K562 (cell line): ENCODE measurements around the gene MAP2. TPM values are rescaled to one million over a fixed set of nuclear protein-coding genes. Genes with fewer than 3 reads are reported as not detected.

Experiments used
- ATAC-seq: fragments of 200-7000 bp; cut with Tn5 transposase; 3 replicates; pipeline ENCODE4 v1.9.1; 2020; ENCODE audit warnings: moderate library complexity
- BruUV-seq: library from RNA; stranded (reverse); fragments of 400-500 nt; replicated peaks from 2 replicates; lab custom pipeline; 2021; lab: Mats Ljungman, UMichigan
- CTCF ChIA-PET: fragments of 300-600 bp; formaldehyde crosslinking; extraction: SDS; loops from one replicate; lab custom pipeline; 2021; ENCODE audit warnings: low intra/inter-chr PET ratio; lab: Yijun Ruan, JAX
- POLR2A ChIA-PET: fragments of 300-600, 350-650 bp; sonication (Branson Sonifier 250); formaldehyde crosslinking; extraction: SDS; loops from one replicate; lab custom pipeline; 2021; ENCODE audit warnings: antibody characterized with exemption, inconsistent platforms; lab: Yijun Ruan, JAX
- DNase-seq, 4 experiments: peaks; one replicate each; pipeline versions ENCODE4 v3.0.0 to v3.0.0-alpha.2; 2011 to 2018; ENCODE audit warnings: low spot score in 3 of 4, mixed read lengths in 3 of 4; ENCODE audit errors: extremely low read depth in 1 of 4
- FAIRE-seq: peaks from 2 replicates; lab custom pipeline; 2011; peaks lifted over from hg19 to GRCh38; lab: Jason Lieb, UNC
- H2AFZ ChIP-seq: 2 replicates; pipeline ENCODE4 v1.6.0; 2011; ENCODE audit warnings: low read depth, low read length, control low read depth, inconsistent platforms
- H3K27ac ChIP-seq: fragments of 200-600 bp; 3 replicates; pipeline ENCODE4 v1.8.0; 2011; ENCODE audit warnings: low read depth, mild to moderate bottlenecking, control low read depth, inconsistent platforms, low read length, moderate library complexity, mixed read lengths; ENCODE audit errors: extremely low read depth
- H3K27me3 ChIP-seq, 2 experiments: fragments of 300-600 bp in 1 of 2; 2 replicates in 1 of 2; 3 replicates in 1 of 2; pipeline versions ENCODE4 v1.6.0 to v1.8.0; 2011; ENCODE audit warnings: inconsistent platforms in 2 of 2, low read length in 2 of 2, mild to moderate bottlenecking in 1 of 2, mixed read lengths in 1 of 2, moderate library complexity in 1 of 2; ENCODE audit not compliant: control insufficient read depth in 2 of 2, insufficient read depth in 2 of 2
- H3K36me3 ChIP-seq: fragments of 300-600 bp; 3 replicates; pipeline ENCODE4 v1.8.0; 2011; ENCODE audit warnings: mild to moderate bottlenecking, low read length, inconsistent platforms; ENCODE audit not compliant: control insufficient read depth, insufficient read depth
- H3K4me1 ChIP-seq, 2 experiments: fragments of 200-600 bp in 1 of 2; replicated peaks in 1 of 2; 2 replicates in 1 of 2; 3 replicates in 1 of 2; pipeline versions ENCODE4 v1.5.1 to v1.8.0; 2011; ENCODE audit warnings: inconsistent platforms in 2 of 2, low read length in 2 of 2, mild to moderate bottlenecking in 1 of 2, mixed read lengths in 1 of 2, moderate library complexity in 1 of 2; ENCODE audit not compliant: control insufficient read depth in 2 of 2, insufficient read depth in 2 of 2
- H3K4me2 ChIP-seq: 2 replicates; pipeline ENCODE4 v1.6.1; 2011; ENCODE audit warnings: low read length, control low read depth, inconsistent platforms, mixed read lengths; ENCODE audit not compliant: insufficient read depth
- H3K4me3 ChIP-seq: fragments of 200-600 bp; sonication (generic), shearing (Covaris generic); 2 replicates; pipeline ENCODE4 v1.5.1; 2016; ENCODE audit warnings: control low read depth, inconsistent platforms
- H3K79me2 ChIP-seq: fragments of 200-600 bp; 3 replicates; pipeline ENCODE4 v1.8.0; 2011; ENCODE audit warnings: low read length, inconsistent platforms; ENCODE audit not compliant: control insufficient read depth, insufficient read depth
- H3K9ac ChIP-seq, 2 experiments: 2 replicates each; pipeline versions ENCODE4 v1.6.0 to v1.6.1; 2011; ENCODE audit warnings: low read depth in 2 of 2, low read length in 2 of 2, control low read depth in 1 of 2, inconsistent platforms in 1 of 2, mild to moderate bottlenecking in 1 of 2, mixed read lengths in 1 of 2; ENCODE audit not compliant: insufficient read depth in 1 of 2
- H3K9me1 ChIP-seq: one replicate; pipeline ENCODE4 v1.6.0; 2011; ENCODE audit warnings: inconsistent platforms, mild to moderate bottlenecking, low read length, moderate library complexity; ENCODE audit not compliant: control insufficient read depth, insufficient read depth
- H3K9me3 ChIP-seq: replicated peaks from 2 replicates; pipeline ENCODE4 v1.5.1; 2011; ENCODE audit warnings: low read depth, low read length, inconsistent platforms; ENCODE audit not compliant: control insufficient read depth, insufficient read depth
- H4K20me1 ChIP-seq: replicated peaks from 2 replicates; pipeline ENCODE4 v1.6.1; 2011; ENCODE audit warnings: low read length, inconsistent platforms, mixed read lengths; ENCODE audit not compliant: control insufficient read depth, insufficient read depth
- DACH1 ChIP-seq: fragments of 450-650 bp; IDR thresholded peaks from 2 replicates; pipeline ENCODE4 v1.6.1; 2018; ENCODE audit not compliant: partially characterized antibody
- PTRF ChIP-seq: fragments of 450-650 bp; IDR thresholded peaks from 2 replicates; pipeline ENCODE4 v1.6.1; 2016; ENCODE audit warnings: mild to moderate bottlenecking, missing genetic modification characterization, missing compliant biosample characterization
- RREB1 ChIP-seq: fragments of 250-450 bp; sonication (Bioruptor Pico); IDR thresholded peaks from 2 replicates; pipeline ENCODE4 v1.4.0; 2020
- ZNF639 ChIP-seq, 2 experiments: fragments of 200-800 bp in 1 of 2; sonication (Bioruptor generic) in 1 of 2; sonication (generic) in 1 of 2; formaldehyde crosslinking in 1 of 2; IDR thresholded peaks in 1 of 2; conservative IDR thresholded peaks in 1 of 2; 2 replicates each; pipeline versions ENCODE4 v1.5.0 to v1.6.1; 2016 to 2020; ENCODE audit warnings: missing compliant biosample characterization in 1 of 2, missing genetic modification characterization in 1 of 2, missing genetic modification reagents in 1 of 2
- in situ Hi-C: fragments of 300-500 bp; cut with MboI; formaldehyde crosslinking; loops from 4 replicates; pipeline ENCODE4 v1.15.0; 2018; ENCODE audit warnings: inconsistent platforms, mixed read lengths
- intact Hi-C: fragments of 100-400 bp; cut with micrococcal nuclease; formaldehyde crosslinking; loops from 2 replicates; pipeline ENCODE4 v1.14.2; 2022
- polyA plus RNA-seq, 8 experiments: library from polyadenylated mRNA; depleted of rRNA in 4 of 8; stranded (reverse) in 5 of 8; unstranded in 3 of 8; fragments of >200 nt; fragmentation: Nextera tagmentation in 2 of 8; fragmentation: Illumina TruSeq in 1 of 8; extraction: Ambion mirVana in 2 of 8; extraction: Trizol in 1 of 8; gene quantifications; 2 replicates each; pipeline versions ENCODE4 v1.2.1 to v1.2.3, GENCODE V29; 2011 to 2014; ENCODE audit warnings: inconsistent platforms in 1 of 8, missing spikeins in 1 of 8
- total RNA-seq, 7 experiments: library from RNA; depleted of rRNA in 6 of 7; stranded (reverse); fragments of >200 nt in 6 of 7; fragmentation: Illumina TruSeq in 2 of 7; extraction: Trizol in 2 of 7; gene quantifications; 2 replicates each; pipeline versions ENCODE4 v1.2.1 to v1.2.3, GENCODE V29; 2011 to 2021; ENCODE audit warnings: low replicate concordance in 1 of 7
- TF ChIP-seq, protein P1 (sequence below): fragments of 450-650 bp; formaldehyde crosslinking; IDR thresholded peaks from 2 replicates; pipeline ENCODE4 v1.4.0; 2020; ENCODE audit warnings: mild to moderate bottlenecking, moderate library complexity
- TF ChIP-seq, protein P2 (sequence below): fragments of 250-450 bp; sonication (Bioruptor Pico); IDR thresholded peaks from 2 replicates; pipeline ENCODE4 v1.5.0; 2021; ENCODE audit warnings: mild to moderate bottlenecking, moderate library complexity
- TF ChIP-seq, protein P3 (sequence below): fragments of 250-450 bp; sonication (Bioruptor Pico); IDR thresholded peaks from 2 replicates; pipeline ENCODE4 v1.6.1; 2021; ENCODE audit warnings: mild to moderate bottlenecking

The MAP2 gene
- total and polyA plus RNA-seq, 9 of the 15 experiments (the other 6 are each of a cell fraction or from before 2014, with no cell fraction given): 0.13 TPM; not detected in 8

DNA sequence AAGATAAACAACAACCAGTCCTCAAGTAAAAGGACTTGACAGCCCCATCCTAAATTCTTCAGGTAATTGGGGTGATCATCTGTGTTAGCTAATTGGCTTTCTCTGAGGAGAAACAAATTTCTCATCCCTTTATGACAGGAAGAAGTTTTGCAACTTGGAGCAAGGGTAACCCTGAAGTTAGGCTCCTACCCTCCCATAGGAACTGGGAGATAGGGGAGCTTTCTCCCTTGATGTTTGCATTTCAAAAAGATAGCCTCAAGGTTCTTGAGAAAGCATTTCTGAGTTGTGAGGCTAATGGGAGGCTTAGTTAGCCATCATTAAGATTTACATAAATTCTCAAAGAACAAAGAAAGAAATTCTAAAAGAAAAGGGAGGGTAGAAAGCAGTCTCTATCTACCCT is 95.4 kb downstream of the MAP2 start (continued):
- TF ChIP-seq, protein P1, sequence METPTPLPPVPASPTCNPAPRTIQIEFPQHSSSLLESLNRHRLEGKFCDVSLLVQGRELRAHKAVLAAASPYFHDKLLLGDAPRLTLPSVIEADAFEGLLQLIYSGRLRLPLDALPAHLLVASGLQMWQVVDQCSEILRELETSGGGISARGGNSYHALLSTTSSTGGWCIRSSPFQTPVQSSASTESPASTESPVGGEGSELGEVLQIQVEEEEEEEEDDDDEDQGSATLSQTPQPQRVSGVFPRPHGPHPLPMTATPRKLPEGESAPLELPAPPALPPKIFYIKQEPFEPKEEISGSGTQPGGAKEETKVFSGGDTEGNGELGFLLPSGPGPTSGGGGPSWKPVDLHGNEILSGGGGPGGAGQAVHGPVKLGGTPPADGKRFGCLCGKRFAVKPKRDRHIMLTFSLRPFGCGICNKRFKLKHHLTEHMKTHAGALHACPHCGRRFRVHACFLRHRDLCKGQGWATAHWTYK (CRISPR knock-in tag): no peak
- TF ChIP-seq PTRF (tag) (no peak), ZNF639 (CRISPR knock-in tag; conservative IDR thresholded peaks at IDR 0.05 in 1 of 2, IDR thresholded peaks at IDR 0.05 in 1 of 2) (no peak), DACH1 (no peak)
- TF ChIP-seq, all 486 proteins: peak for 0

GRCh38 chr2:209519906-209520305 is 96.1 kb downstream of the MAP2 start:
- ATAC-seq: no peak
- DNase-seq: no peak
- Histone ChIP-seq H3K9me1 (no peaks in the 10 kb centered on the region), H3K9me3 (no peaks in the 10 kb centered on the region), H3K36me3 (no peaks in the 10 kb centered on the region), H3K9ac (no peak overlapping the region), H3K4me1 (no peaks in the 10 kb centered on the region), H3K4me2 (no peak overlapping the region), H3K79me2 (no peaks in the 10 kb centered on the region), H2AFZ (no peak overlapping the region), H3K27me3 (no peaks in the 10 kb centered on the region), H4K20me1 (no peaks in the 10 kb centered on the region), H3K4me3 (no peak overlapping the region), H3K27ac (no peak overlapping the region)
- no TSS peak for BruUV-seq
- intact Hi-C loops: no loop called here
- in situ Hi-C loops: no loop called here
- FAIRE-seq: no peak
- POLR2A ChIA-PET: no interaction called here
- CTCF ChIA-PET: no interaction called here
- TF ChIP-seq, protein P2, sequence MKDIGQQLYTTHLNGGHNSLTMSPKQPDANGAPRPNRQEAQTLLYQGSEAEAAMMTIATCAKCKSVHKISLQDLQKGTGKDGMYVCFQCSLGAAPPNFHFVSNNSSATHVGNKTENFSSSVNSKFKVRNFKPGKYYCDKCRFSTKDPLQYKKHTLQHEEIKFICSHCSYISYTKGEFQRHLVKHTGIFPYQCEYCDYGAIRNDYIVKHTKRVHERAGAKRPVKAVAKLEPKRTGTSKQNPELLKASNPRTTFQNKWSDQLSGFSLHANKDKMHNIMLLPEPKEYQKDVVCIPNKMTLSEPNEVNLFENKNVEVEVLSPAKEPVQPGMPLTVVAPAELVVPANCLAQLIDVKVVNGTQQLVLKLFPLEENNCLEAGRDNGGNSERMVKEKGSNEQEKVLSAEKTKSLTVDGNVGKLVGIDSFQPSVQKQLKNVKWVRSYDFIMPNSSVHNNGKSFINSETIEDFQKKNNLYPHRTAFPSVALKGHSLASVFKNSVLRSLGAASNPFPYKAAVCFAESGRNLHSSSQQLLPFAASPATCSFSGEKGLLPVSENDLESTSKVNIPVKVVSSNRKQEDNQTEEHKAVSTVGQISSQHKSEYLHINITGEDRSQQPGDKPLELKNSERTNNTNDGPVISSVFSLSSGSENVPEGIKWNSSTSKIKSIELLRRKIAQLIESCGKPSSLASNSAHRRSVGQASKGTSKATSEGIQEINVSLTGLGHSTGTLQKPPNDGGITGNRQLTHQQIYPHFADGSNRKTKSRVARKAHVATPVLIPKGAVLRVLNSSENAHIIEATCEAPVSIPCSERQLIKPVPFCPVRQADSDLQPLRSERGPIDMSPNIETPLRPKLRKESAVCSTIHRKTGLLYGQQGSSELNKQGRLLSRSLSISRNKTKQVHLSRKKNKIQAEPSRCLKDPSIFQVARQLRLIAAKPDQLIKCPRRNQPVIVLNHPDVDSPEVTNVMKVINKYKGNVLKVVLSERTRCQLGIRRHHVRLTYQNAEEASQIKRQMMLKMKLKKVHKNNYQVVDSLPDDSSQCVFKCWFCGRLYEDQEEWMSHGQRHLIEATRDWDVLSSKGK (CRISPR knock-in tag): no peak
- no peak for TF ChIP-seq RREB1 (CRISPR knock-in tag)
- TF ChIP-seq, protein P3, sequence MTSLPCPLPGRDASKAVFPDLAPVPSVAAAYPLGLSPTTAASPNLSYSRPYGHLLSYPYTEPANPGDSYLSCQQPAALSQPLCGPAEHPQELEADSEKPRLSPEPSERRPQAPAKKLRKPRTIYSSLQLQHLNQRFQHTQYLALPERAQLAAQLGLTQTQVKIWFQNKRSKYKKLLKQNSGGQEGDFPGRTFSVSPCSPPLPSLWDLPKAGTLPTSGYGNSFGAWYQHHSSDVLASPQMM (CRISPR knock-in tag): no peak
